Psoas muscle (tissue), 8 donors: Measurements from ENCODE around the gene SETD3. TPM values are rescaled to one million over a fixed set of nuclear protein-coding genes. Genes with fewer than 3 reads are reported as not detected.

ENCODE experiments used
- ATAC-seq, 4 donors: fragments of 200-7000 bp; cut with Tn5 transposase; one replicate each; pipeline ENCODE4 v1.9.1; 2020; ENCODE audit warnings: moderate library complexity in 3 of 4, mild to moderate bottlenecking in 2 of 4
- DNase-seq, 2 donors: peaks; one replicate each; pipeline ENCODE4 v3.0.0-alpha.2; 2020
- H3K27ac ChIP-seq: fragments of 200-600 bp; one replicate; pipeline ENCODE4 v1.8.0; 2022
- H3K27me3 ChIP-seq, 3 donors: fragments of 200-600 bp in 1 of 3; one replicate each; pipeline versions ENCODE4 v1.6.1 to v1.8.0; 2013 to 2022; ENCODE audit warnings: low read length in 2 of 3, mild to moderate bottlenecking in 2 of 3, moderate library complexity in 1 of 3; ENCODE audit not compliant: insufficient read depth in 3 of 3
- H3K36me3 ChIP-seq, 2 donors: fragments of 200-600 bp in 1 of 2; one replicate each; pipeline versions ENCODE4 v1.6.1 to v1.8.0; 2013 to 2022; ENCODE audit warnings: low read depth in 1 of 2, mild to moderate bottlenecking in 1 of 2, moderate library complexity in 1 of 2; ENCODE audit not compliant: insufficient read depth in 1 of 2
- H3K4me1 ChIP-seq: fragments of 200-600 bp; one replicate; pipeline ENCODE4 v1.8.0; 2022
- H3K4me3 ChIP-seq: fragments of 200-600 bp; one replicate; pipeline ENCODE4 v1.8.0; 2022; ENCODE audit warnings: mild to moderate bottlenecking
- H3K9me3 ChIP-seq: fragments of 200-600 bp; one replicate; pipeline ENCODE4 v1.8.0; 2022
- CTCF ChIP-seq: fragments of 200-600 bp; IDR thresholded peaks from one replicate; pipeline ENCODE4 v1.8.0; 2022; ENCODE audit warnings: antibody characterized with exemption
- WGBS, 3 donors: extraction: QIAGEN DNeasy Blood & Tissue Kit; methylation state at CpG; one replicate each; pipeline versions ENCODE4 v1.1.6 to v1.1.7; 2013; 5-methylcytosine and 5-hydroxymethylcytosine counted together
- intact Hi-C, 2 donors: fragments of 100-400 bp; cut with DNase I; formaldehyde crosslinking; loops; one replicate each; pipeline versions ENCODE4 v1.11.0 to v1.14.2; 2022
- polyA plus RNA-seq, 3 donors: library from polyadenylated mRNA; stranded (reverse); fragments of 200-250 nt; gene quantifications; one replicate each; pipeline ENCODE4 v1.2.3, GENCODE V29; 2013
- total RNA-seq, 4 donors: library from RNA; stranded (reverse); fragmentation: NEBNext Ultra II Directional in 2 of 4; extraction: Animal tissue kit (Norgen Biotek cat#: 25700) in 2 of 4; gene quantifications; one replicate each; pipeline versions ENCODE4 v1.2.1 to v1.2.4, GENCODE V29; 2021 to 2023
- donor health status: healthy with polysubstance abuse.
- donor health status: DM: no; HTN: no; CAD: no; lungs with moderate emphysema.
- donor health status: Bipolar disorder and iron deficiency.
- donor health status: healthy.
- donor health status: DM: yes; HTN: yes; CAD: no.
- donor health status: DM: no; HTN: no; CAD: no.
- donor health status: DM: no; HTN: no; CAD: no.
- donor health status: DM: yes; HTN: yes; CAD: no.

Gene SETD3
- total and polyA plus RNA-seq, 7 donors = 84.0 to 177 (median 123) TPM

DNA sequence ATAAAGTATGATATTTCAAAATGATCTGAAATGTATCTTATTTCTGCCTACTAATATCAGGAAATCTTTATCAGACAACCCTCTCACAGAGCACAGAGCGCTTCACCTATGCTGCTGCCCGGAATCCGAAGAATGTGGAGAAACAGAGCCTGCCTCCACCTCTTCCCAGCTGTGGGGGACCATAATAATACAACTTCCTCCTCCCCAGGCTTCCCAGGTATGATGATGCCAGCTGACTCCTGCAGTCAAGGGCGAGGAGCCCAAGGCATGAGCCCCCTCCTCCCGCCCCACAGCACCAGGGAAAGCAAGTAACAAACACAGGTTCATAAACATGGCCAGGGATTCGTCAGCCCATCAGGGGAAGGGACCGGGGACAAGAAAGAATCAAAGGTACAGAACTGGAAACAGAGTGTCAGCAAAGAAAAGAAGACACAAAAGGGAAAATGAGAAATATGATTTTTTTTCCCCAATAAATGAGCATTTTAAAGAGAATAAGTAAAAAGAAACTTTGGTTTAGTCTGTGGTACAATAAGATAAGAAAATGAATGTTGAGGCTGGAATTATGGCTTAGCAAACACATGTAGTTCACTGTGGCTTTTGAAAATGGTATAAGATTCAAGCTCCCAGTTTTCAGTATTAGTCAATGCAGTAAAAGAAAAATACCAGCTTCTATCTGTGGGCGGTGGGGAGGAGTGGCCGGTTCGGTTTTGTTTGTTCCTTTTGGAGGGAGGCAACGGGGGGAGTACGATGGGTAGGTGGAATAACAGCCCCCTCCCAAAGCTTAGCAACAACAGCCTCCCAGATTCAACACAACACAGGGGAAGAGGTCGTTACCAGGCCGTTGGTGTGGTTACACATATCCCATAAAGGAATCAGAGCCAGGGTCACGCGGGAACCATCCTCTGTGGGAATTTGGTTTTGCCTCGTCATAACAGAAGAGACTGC, 68.3 kb downstream of the SETD3 start:
- intact Hi-C loops = loop anchor here in 1 of 2 donors (5.0 kb wide), 1 partner anchor 90 kb away; no protein-coding TSS in a partner anchor
- Histone ChIP-seq H3K36me3 (peaks cover 5 to 42% of the 10 kb centered on the region in 2 donors), H3K27ac (no peak overlapping the region), H3K4me1 (peaks cover 4% of the 10 kb centered on the region), H3K4me3 (no peak overlapping the region), H3K9me3 (no peaks in the 10 kb centered on the region), H3K27me3 (no peaks in the 10 kb centered on the region)
- ATAC-seq = no peak
- no peak for TF ChIP-seq CTCF
- no peak for DNase-seq
- 85 to 88% (median 88%) methylated on average over 17 of the region's 17 CpGs for WGBS, 3 donors

- intact Hi-C loops = loop anchor here in 1 of 2 donors (5.0 kb wide), 1 partner anchor 88 kb away; no protein-coding TSS in a partner anchor
- Histone ChIP-seq H3K4me1 (no peaks in the 10 kb centered on the region), H3K4me3 (no peak overlapping the region), H3K9me3 (no peaks in the 10 kb centered on the region), H3K27ac (no peak overlapping the region), H3K36me3 (peaks cover 5 to 62% of the 10 kb centered on the region in 2 donors), H3K27me3 (no peaks in the 10 kb centered on the region)
- ATAC-seq (no peak), DNase-seq (no peak)
- TF ChIP-seq CTCF = no peak
- WGBS, 3 donors = 90 to 94% (median 92%) methylated on average over 10 of the region's 10 CpGs
These were observed 70.6 kb downstream of the SETD3 start for GRCh38 chr14:99410019-99410418.

DNA sequence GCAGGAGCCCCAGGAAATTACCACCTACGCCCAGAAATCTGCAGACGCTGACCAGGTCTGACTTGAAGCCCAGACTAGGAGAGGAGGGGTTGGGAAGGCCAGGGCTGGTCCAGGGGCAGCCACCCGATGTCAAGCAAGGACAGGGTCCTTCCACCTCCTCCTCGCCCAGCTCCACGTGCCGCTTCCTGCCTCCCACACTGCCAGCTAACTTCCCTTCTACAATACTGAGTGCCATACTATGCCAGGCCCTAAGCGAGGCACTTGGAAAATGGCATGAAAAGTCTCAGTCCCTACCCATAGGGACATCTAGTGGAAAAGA, 71.7 kb downstream of the SETD3 start:
- Histone ChIP-seq H3K4me1 (no peaks in the 10 kb centered on the region), H3K4me3 (no peak overlapping the region), H3K27ac (no peak overlapping the region), H3K36me3 (peaks cover 5 to 72% of the 10 kb centered on the region in 2 donors), H3K27me3 (no peaks in the 10 kb centered on the region), H3K9me3 (no peaks in the 10 kb centered on the region)
- no peak for TF ChIP-seq CTCF
- 80 to 86% (median 84%) methylated on average over 7 of the region's 7 CpGs for WGBS, 3 donors
- intact Hi-C loops = no loop called here
- peak in 1 of 4 donors; percentile 22 for ATAC-seq
- DNase-seq = no peak

DNA sequence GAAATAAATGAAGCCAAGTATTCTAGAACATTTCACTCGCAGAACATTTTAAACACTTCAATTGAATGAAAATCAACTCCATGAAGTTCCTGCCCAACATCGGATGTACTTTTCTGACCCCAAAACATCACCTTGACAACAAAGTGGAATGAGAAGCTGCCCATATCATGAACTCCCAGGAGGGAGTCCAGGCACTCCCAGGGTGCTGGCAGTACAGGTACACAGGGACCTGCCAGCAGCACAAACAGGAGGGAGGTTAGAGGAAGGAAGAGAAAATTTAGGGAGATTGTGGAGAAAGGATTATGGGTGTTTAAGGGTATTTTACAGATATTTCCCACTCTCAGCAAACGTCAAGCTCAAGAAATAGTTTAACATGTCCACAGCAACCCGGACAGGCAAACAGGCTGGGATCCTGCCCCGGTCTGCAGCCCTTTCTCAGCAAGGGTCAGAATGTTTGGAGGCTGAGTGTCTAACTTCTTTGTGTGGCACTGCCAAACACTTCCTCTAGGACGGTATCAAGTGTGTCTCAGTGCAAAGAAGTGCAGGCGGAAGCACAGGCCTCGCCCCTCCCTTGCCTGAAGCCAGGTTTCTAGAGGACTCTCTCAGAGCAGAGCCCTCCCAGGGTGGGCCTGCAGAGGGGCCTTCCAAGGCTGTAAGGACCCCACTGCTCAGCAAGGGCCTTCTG, 72.2 kb downstream of the SETD3 start:
- Histone ChIP-seq H3K36me3 (peaks cover 5 to 76% of the 10 kb centered on the region in 2 donors), H3K9me3 (no peaks in the 10 kb centered on the region), H3K4me3 (no peak overlapping the region), H3K27ac (no peak overlapping the region), H3K4me1 (no peaks in the 10 kb centered on the region), H3K27me3 (no peaks in the 10 kb centered on the region)
- 73 to 88% (median 82%) methylated on average over 8 of the region's 8 CpGs for WGBS, 3 donors
- intact Hi-C loops = no loop called here
- peak in 1 of 4 donors; percentile 22 for ATAC-seq
- no peak for DNase-seq
- no peak for TF ChIP-seq CTCF
